ENCODE data around the gene LCP1. TPM values are rescaled to one million over a fixed set of nuclear protein-coding genes. Genes with fewer than 3 reads are reported as not detected.
A peak's percentile ranks its signal among the peaks of the same experiment; 100 is the strongest.

The LCP1 gene
- total RNA-seq, 2 donors from 2014 or later = 844 to 1,356 TPM

DNA sequence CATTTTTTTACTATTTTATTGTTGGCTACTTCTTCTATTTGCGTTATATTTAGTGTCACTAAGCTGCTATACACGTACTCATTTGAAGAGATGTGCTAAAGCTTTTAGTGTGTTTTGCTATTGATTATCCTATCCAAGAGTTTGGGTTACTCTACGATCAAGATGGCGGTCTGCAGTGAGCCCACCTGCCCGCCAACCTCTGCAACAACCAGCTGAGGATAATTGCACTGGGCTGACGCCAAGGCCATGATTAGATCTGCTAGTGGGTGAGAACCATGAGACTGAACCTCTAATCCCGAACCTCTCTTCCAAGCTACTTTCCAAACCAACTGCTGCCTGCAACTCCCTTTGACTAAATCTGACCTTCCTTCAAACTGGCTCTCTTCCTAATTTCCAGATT is 78.9 kb downstream of the LCP1 start:
- H3K4me3 Mint-ChIP-seq = no peak overlapping the region
- no peaks in the 10 kb centered on the region for H3K9me3 Mint-ChIP-seq
- ATAC-seq (no peak), DNase-seq (ENCODE audit: low spot score) (no peak)
- peaks cover 0 to 5% of the 10 kb centered on the region in 2 donors for H3K4me1 Mint-ChIP-seq (ENCODE audit: low read depth in 2 of 2)
- peaks cover 13 to 14% of the 10 kb centered on the region in 2 donors for H3K27me3 Mint-ChIP-seq
- H3K36me3 Mint-ChIP-seq = no peaks in the 10 kb centered on the region
- H3K27ac Mint-ChIP-seq = no peak overlapping the region

- no peak for DNase-seq (ENCODE audit: low spot score)
- Mint-ChIP-seq H3K27ac (no peak overlapping the region), H3K36me3 (no peaks in the 10 kb centered on the region), H3K9me3 (no peaks in the 10 kb centered on the region), H3K4me3 (no peak overlapping the region), H3K27me3 (peaks cover 10 to 14% of the 10 kb centered on the region in 2 donors), H3K4me1 (ENCODE audit: low read depth in 2 of 2) (peaks cover 0 to 4% of the 10 kb centered on the region in 2 donors)
- ATAC-seq = no peak
Measured at GRCh38 chr13:46102255-46102605, 79.7 kb downstream of the LCP1 start.

GRCh38 chr13:46101484-46102254 is 80.3 kb downstream of the LCP1 start:
- H3K27me3 Mint-ChIP-seq = peaks cover 10 to 14% of the 10 kb centered on the region in 2 donors
- no peak overlapping the region for H3K27ac Mint-ChIP-seq
- ATAC-seq = no peak
- H3K4me1 Mint-ChIP-seq (ENCODE audit: low read depth in 2 of 2) = no peaks in the 10 kb centered on the region
- H3K36me3 Mint-ChIP-seq = no peaks in the 10 kb centered on the region
- H3K9me3 Mint-ChIP-seq = no peaks in the 10 kb centered on the region
- no peak for DNase-seq (ENCODE audit: low spot score)
- no peak overlapping the region for H3K4me3 Mint-ChIP-seq

- H3K4me3 Mint-ChIP-seq = no peak overlapping the region
Measured at GRCh38 chr13:46101002-46101401, 81.0 kb downstream of the LCP1 start.

DNA sequence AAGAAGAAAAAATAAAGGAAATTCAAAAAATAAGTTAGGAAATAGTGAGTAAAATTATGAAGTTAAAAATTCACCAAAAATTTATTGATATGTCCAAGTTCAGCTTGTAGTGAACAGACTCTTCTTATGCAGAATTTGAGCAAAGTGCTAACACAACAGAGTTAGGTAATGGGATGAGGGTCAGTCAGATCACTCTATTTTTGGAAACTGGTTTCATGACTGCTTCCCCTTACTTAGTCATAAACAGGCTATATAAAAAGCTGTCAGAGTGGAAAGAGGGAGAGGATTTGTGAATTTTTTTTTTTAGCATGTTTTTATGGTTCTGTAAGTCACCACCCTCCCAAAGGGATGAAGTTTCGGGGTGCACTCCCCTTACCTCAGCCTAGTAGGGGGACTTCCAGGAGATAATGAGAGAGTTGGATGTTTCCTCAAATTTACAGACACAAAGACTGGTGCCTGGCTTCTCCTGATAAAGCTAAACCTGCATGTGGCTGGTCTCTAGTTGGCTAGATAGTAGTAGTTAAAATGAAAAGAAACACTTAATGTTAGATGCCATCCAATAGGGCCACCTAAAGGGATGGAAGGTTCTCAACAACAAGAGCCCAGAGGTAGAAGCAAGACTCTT is 81.7 kb downstream of the LCP1 start:
- H3K27me3 Mint-ChIP-seq = peaks cover 13 to 22% of the 10 kb centered on the region in 2 donors
- H3K9me3 Mint-ChIP-seq = no peaks in the 10 kb centered on the region
- no peaks in the 10 kb centered on the region for H3K4me1 Mint-ChIP-seq (ENCODE audit: low read depth in 2 of 2)
- H3K4me3 Mint-ChIP-seq = no peak overlapping the region
- no peak for DNase-seq (ENCODE audit: low spot score)
- no peaks in the 10 kb centered on the region for H3K36me3 Mint-ChIP-seq
- H3K27ac Mint-ChIP-seq = no peak overlapping the region
- no peak for ATAC-seq

More at GRCh38 chr13:46101002-46101401, 81.0 kb downstream of the LCP1 start:
- no peak overlapping the region for H3K27ac Mint-ChIP-seq
- H3K9me3 Mint-ChIP-seq = no peaks in the 10 kb centered on the region
- DNase-seq (ENCODE audit: low spot score) = no peak
- peaks cover 13 to 20% of the 10 kb centered on the region in 2 donors for H3K27me3 Mint-ChIP-seq
- no peaks in the 10 kb centered on the region for H3K36me3 Mint-ChIP-seq
- H3K4me1 Mint-ChIP-seq (ENCODE audit: low read depth in 2 of 2) = no peaks in the 10 kb centered on the region
- ATAC-seq = no peak

GRCh38 chr13:46097663-46098062 is 84.3 kb downstream of the LCP1 start:
- no peaks in the 10 kb centered on the region for H3K4me1 Mint-ChIP-seq (ENCODE audit: low read depth in 2 of 2)
- ATAC-seq = no peak
- H3K9me3 Mint-ChIP-seq = no peaks in the 10 kb centered on the region
- H3K36me3 Mint-ChIP-seq = no peaks in the 10 kb centered on the region
- H3K27me3 Mint-ChIP-seq = peaks cover 17 to 19% of the 10 kb centered on the region in 2 donors
- no peak for DNase-seq (ENCODE audit: low spot score)
- H3K4me3 Mint-ChIP-seq = no peak overlapping the region
- no peak overlapping the region for H3K27ac Mint-ChIP-seq

- DNase-seq (ENCODE audit: low spot score) (no peak), ATAC-seq (no peak)
- Mint-ChIP-seq H3K9me3 (no peaks in the 10 kb centered on the region), H3K27ac (no peak overlapping the region), H3K4me1 (ENCODE audit: low read depth in 2 of 2) (no peaks in the 10 kb centered on the region), H3K27me3 (peaks cover 22 to 25% of the 10 kb centered on the region in 2 donors), H3K4me3 (no peak overlapping the region), H3K36me3 (no peaks in the 10 kb centered on the region)
Measured at GRCh38 chr13:46097015-46097414, 85.0 kb downstream of the LCP1 start.

GRCh38 chr13:46094478-46094877 is 87.5 kb downstream of the LCP1 start:
- Mint-ChIP-seq H3K4me3 (no peak overlapping the region), H3K27ac (no peak overlapping the region), H3K4me1 (ENCODE audit: low read depth in 2 of 2) (no peaks in the 10 kb centered on the region), H3K9me3 (no peaks in the 10 kb centered on the region), H3K36me3 (no peaks in the 10 kb centered on the region), H3K27me3 (peaks cover 23 to 35% of the 10 kb centered on the region in 2 donors)
- ATAC-seq = peak in 1 of 2 donors; percentile 9
- no peak for DNase-seq (ENCODE audit: low spot score)

GRCh38 chr13:46088821-46089562 is 93.0 kb downstream of the LCP1 start:
- Mint-ChIP-seq H3K4me3 (no peak overlapping the region), H3K27ac (no peak overlapping the region), H3K36me3 (no peaks in the 10 kb centered on the region), H3K9me3 (no peaks in the 10 kb centered on the region), H3K27me3 (peaks cover 18 to 35% of the 10 kb centered on the region in 2 donors), H3K4me1 (ENCODE audit: low read depth in 2 of 2) (no peaks in the 10 kb centered on the region)
- no peak for ATAC-seq
- no peak for DNase-seq (ENCODE audit: low spot score)

GRCh38 chr13:46087481-46087880 is 94.5 kb downstream of the LCP1 start:
- no peak overlapping the region for H3K4me3 Mint-ChIP-seq
- ATAC-seq = no peak

DNA sequence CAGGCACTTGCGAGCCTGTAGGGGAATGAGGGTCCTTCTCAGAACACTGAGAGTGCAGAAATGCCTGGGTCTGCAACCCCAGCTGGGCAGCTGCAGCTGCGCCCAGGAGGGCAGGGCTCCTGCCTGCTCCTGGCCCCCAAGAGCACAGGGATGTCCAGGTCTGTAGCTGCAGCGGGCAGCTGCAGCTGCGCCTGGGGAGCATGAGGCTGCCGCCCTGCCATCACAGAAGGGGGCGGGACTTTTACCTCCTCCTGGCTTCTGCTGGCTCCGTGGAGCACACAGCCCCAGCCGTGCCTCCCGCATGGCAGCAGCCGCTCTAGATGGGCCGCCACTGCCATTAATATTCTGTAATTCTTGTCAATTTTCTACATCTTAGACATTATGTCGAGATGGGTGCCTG is 95.0 kb downstream of the LCP1 start:
- Mint-ChIP-seq H3K27ac (no peak overlapping the region), H3K36me3 (no peaks in the 10 kb centered on the region), H3K27me3 (peaks cover 13 to 16% of the 10 kb centered on the region in 2 donors), H3K4me3 (no peak overlapping the region), H3K9me3 (no peaks in the 10 kb centered on the region), H3K4me1 (ENCODE audit: low read depth in 2 of 2) (no peaks in the 10 kb centered on the region)
- ATAC-seq = no peak
- DNase-seq (ENCODE audit: low spot score) = no peak

More at GRCh38 chr13:46087481-46087880, 94.5 kb downstream of the LCP1 start:
- Mint-ChIP-seq H3K36me3 (no peaks in the 10 kb centered on the region), H3K27ac (no peak overlapping the region), H3K27me3 (peaks cover 16 to 21% of the 10 kb centered on the region in 2 donors), H3K4me1 (ENCODE audit: low read depth in 2 of 2) (no peaks in the 10 kb centered on the region), H3K9me3 (no peaks in the 10 kb centered on the region)
- no peak for DNase-seq (ENCODE audit: low spot score)

- ATAC-seq (no peak), DNase-seq (ENCODE audit: low spot score) (no peak)
- peaks cover 12 to 13% of the 10 kb centered on the region in 2 donors for H3K27me3 Mint-ChIP-seq
- no peaks in the 10 kb centered on the region for H3K9me3 Mint-ChIP-seq
- no peaks in the 10 kb centered on the region for H3K4me1 Mint-ChIP-seq (ENCODE audit: low read depth in 2 of 2)
- no peak overlapping the region for H3K4me3 Mint-ChIP-seq
- H3K27ac Mint-ChIP-seq = no peak overlapping the region
- H3K36me3 Mint-ChIP-seq = no peaks in the 10 kb centered on the region
Measured at GRCh38 chr13:46086421-46086922, 95.5 kb downstream of the LCP1 start.

GRCh38 chr13:46085737-46086136 is 96.2 kb downstream of the LCP1 start:
- no peaks in the 10 kb centered on the region for H3K9me3 Mint-ChIP-seq
- DNase-seq (ENCODE audit: low spot score) = no peak

GRCh38 chr13:46082324-46082723 is 99.7 kb downstream of the LCP1 start:
- H3K36me3 Mint-ChIP-seq = no peaks in the 10 kb centered on the region
- H3K9me3 Mint-ChIP-seq = no peaks in the 10 kb centered on the region
- ATAC-seq = no peak
- H3K27ac Mint-ChIP-seq = no peak overlapping the region
- peaks cover 0 to 7% of the 10 kb centered on the region in 2 donors for H3K27me3 Mint-ChIP-seq
- H3K4me3 Mint-ChIP-seq = no peak overlapping the region
- DNase-seq (ENCODE audit: low spot score) = no peak
- peaks cover 8 to 14% of the 10 kb centered on the region in 2 donors for H3K4me1 Mint-ChIP-seq (ENCODE audit: low read depth in 2 of 2)

More at GRCh38 chr13:46085737-46086136, 96.2 kb downstream of the LCP1 start:
- no peak for ATAC-seq
- peaks cover 7 to 8% of the 10 kb centered on the region in 2 donors for H3K27me3 Mint-ChIP-seq
- H3K27ac Mint-ChIP-seq = no peak overlapping the region
- no peaks in the 10 kb centered on the region for H3K36me3 Mint-ChIP-seq
- H3K4me1 Mint-ChIP-seq (ENCODE audit: low read depth in 2 of 2) = no peaks in the 10 kb centered on the region
- H3K4me3 Mint-ChIP-seq = no peak overlapping the region
